GM21619 (cell line): Measurements from ENCODE around the gene TNNT1.
"Not testable (repeated sequence)": the region's sequence is repeated elsewhere in the genome, so short reads cannot be mapped to it uniquely, and the experiment has no call there.

Experiments
- ATAC-seq: cut with Tn5 transposase; IDR thresholded peaks from one replicate; pipeline ENCODE4 v1.9.1; 2021; ENCODE audit not compliant: unreplicated experiment

TNNT1 gene

GRCh38 chr19:55171440-55171839 is 22.4 kb upstream of the TNNT1 start:
- ATAC-seq: no peak

- no peak for ATAC-seq
Measured at GRCh38 chr19:55169136-55169535, 20.1 kb upstream of the TNNT1 start.

- ATAC-seq: peak; percentile 94
Measured at GRCh38 chr19:55166530-55167268, 17.7 kb upstream of the TNNT1 start, which contains the start of gene DNAAF3. TSS of gene DNAAF3 (minus strand) at chr19:55166613. CDS start at chr19:55166413, 200 bp downstream.

GRCh38 chr19:55165952-55166529 is 17.0 kb upstream of the TNNT1 start:
- ATAC-seq: no peak

GRCh38 chr19:55161571-55162322 is 12.7 kb upstream of the TNNT1 start:
- no peak for ATAC-seq

GRCh38 chr19:55160986-55161365 is 12.0 kb upstream of the TNNT1 start:
- no peak for ATAC-seq

- no peak for ATAC-seq
Measured at GRCh38 chr19:55160128-55160985, 11.4 kb upstream of the TNNT1 start.

GRCh38 chr19:55158848-55159749 is 10.1 kb upstream of the TNNT1 start:
- ATAC-seq: no peak

- no peak for ATAC-seq
Measured at GRCh38 chr19:55158423-55158822, 9.4 kb upstream of the TNNT1 start.

- no peak for ATAC-seq
Measured at GRCh38 chr19:55157064-55157908, 8.3 kb upstream of the TNNT1 start, which contains the start of gene TNNI3. TSS of gene TNNI3 (minus strand) at chr19:55157732. CDS start at chr19:55157589, 143 bp downstream.

- no peak for ATAC-seq
Measured at GRCh38 chr19:55156202-55157063, 7.4 kb upstream of the TNNT1 start.

- ATAC-seq: not testable (repeated sequence)
Measured at GRCh38 chr19:55155784-55156183, 6.8 kb upstream of the TNNT1 start.

- ATAC-seq: no peak
Measured at GRCh38 chr19:55153652-55154264, 4.8 kb upstream of the TNNT1 start.

GRCh38 chr19:55152017-55152416 is 3.0 kb upstream of the TNNT1 start:
- ATAC-seq: no peak

GRCh38 chr19:55147545-55148251 is 1.3 kb downstream of the TNNT1 start:
- no peak for ATAC-seq

GRCh38 chr19:55146705-55147273 is 2.2 kb downstream of the TNNT1 start:
- ATAC-seq: no peak
